ENCODE data around the gene NCKAP1. TPM values are rescaled to one million over a fixed set of nuclear protein-coding genes. Genes with fewer than 3 reads are reported as not detected.

Gene NCKAP1
- total RNA-seq, 1 experiment from 2014 or later, result 112 TPM

DNA sequence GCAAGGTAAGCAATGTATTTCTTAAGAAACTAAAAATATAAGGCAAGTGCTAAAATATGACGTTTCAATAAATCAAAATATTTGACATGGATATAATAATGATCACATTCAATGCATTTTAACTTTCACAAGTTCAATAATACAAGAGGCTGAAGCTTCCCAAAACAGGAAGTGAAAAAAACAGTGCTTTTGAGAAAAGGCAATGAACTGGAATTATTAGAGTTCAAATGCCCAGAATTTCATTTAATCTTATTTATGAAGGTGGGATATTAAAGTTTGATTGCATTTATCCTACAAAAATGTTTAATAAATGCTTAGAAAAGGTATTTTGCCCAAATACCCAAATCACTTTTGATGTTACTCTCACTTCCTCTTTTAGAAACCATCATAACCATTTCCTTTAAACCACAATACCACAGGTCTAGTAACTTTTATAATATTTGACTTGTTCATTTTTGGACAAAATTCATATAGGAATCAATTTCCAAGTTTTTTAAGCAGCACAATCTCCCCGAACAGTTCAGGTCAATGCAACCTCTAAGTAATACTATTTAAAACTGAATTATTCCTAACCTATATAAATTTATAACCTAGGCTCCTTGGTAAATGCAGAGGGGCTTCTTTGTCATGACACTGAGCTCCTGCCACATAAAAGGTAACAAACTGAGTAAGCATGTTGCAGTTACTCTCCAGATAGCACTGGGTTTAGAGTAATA is 2.1 kb downstream of the NCKAP1 start:
- Histone ChIP-seq H3K18ac (ENCODE audit: insufficient read length, low read depth, low read length) (no peak overlapping the region), H4K91ac (ENCODE audit: insufficient read length, low read depth, low read length) (no peak overlapping the region), H4K20me1 (ENCODE audit: control insufficient read depth, insufficient read depth, insufficient read length) (no peaks in the 10 kb centered on the region), H3K9ac (ENCODE audit: extremely low read depth, insufficient read length, low read length) (peak overlapping the region; percentile 46), H2BK15ac (ENCODE audit: low read depth, low read length) (no peak overlapping the region), H3K27me3 (ENCODE audit: insufficient read depth, low read length) (no peaks in the 10 kb centered on the region), H2BK20ac (ENCODE audit: low read depth, low read length, poor library complexity, severe bottlenecking) (no peak overlapping the region), H3K56ac (ENCODE audit: insufficient read length, low read depth, low read length) (no peak overlapping the region), H3K23me2 (ENCODE audit: insufficient read length, low read depth, low read length, poor library complexity, severe bottlenecking) (peaks cover 6% of the 10 kb centered on the region), H2BK120ac (ENCODE audit: low read depth, low read length, poor library complexity, severe bottlenecking) (no peak overlapping the region), H4K5ac (ENCODE audit: insufficient read length, low read depth, low read length) (no peak overlapping the region), H3K4me1 (ENCODE audit: insufficient read depth, low read length) (no peaks in the 10 kb centered on the region; the same call in 1 of the 2 replicates), H3K79me2 (ENCODE audit: insufficient read depth, low read length) (peaks cover 42% of the 10 kb centered on the region), H3K4me2 (ENCODE audit: insufficient read depth, insufficient read length, low read length) (peak overlapping the region; percentile 83), H3T11ph (ENCODE audit: low read length) (no peak overlapping the region), H3K4ac (ENCODE audit: low read depth, low read length) (no peak overlapping the region), H3K79me1 (ENCODE audit: insufficient read depth, low read depth, low read length, poor library complexity, severe bottlenecking) (peaks cover 2% of the 10 kb centered on the region), H3K14ac (ENCODE audit: insufficient read depth, low read length) (no peak overlapping the region), H3K27ac (ENCODE audit: insufficient read length, low read depth, low read length) (no peak overlapping the region), H2AK5ac (ENCODE audit: insufficient read length, low read length) (no peak overlapping the region), H4K8ac (replicated peaks; ENCODE audit: insufficient read length, low read depth, low read length) (no peak overlapping the region), H2AFZ (ENCODE audit: low read length) (no peak overlapping the region), H3K23ac (ENCODE audit: insufficient read length, low read depth, low read length) (no peak overlapping the region), H3K9me3 (ENCODE audit: control insufficient read depth, low read depth, low read length) (no peaks in the 10 kb centered on the region), H2BK12ac (ENCODE audit: insufficient read length, low read depth, low read length) (no peak overlapping the region), H2BK5ac (ENCODE audit: insufficient read length, low read length) (no peak overlapping the region)
- no peak for DNase-seq
- Mint-ChIP-seq H3K27ac (peak overlapping the region in 2 of 3 experiments; percentile 91 to 92; a peak in 3 of 7 replicates), H3K9me3 (no peaks in the 10 kb centered on the region), H3K4me1 (peaks cover 43 to 51% of the 10 kb centered on the region in 2 experiments), H3K36me3 (ENCODE audit: insufficient read depth in 1 of 3, low read depth in 3 of 3) (no peaks in the 10 kb centered on the region; a peak in 2 of 7 replicates), H3K27me3 (ENCODE audit: low read depth) (peaks cover 9% of the 10 kb centered on the region), H3K4me3 (peak overlapping the region; percentile 89 to 95)
- TF ChIP-seq, protein P1, sequence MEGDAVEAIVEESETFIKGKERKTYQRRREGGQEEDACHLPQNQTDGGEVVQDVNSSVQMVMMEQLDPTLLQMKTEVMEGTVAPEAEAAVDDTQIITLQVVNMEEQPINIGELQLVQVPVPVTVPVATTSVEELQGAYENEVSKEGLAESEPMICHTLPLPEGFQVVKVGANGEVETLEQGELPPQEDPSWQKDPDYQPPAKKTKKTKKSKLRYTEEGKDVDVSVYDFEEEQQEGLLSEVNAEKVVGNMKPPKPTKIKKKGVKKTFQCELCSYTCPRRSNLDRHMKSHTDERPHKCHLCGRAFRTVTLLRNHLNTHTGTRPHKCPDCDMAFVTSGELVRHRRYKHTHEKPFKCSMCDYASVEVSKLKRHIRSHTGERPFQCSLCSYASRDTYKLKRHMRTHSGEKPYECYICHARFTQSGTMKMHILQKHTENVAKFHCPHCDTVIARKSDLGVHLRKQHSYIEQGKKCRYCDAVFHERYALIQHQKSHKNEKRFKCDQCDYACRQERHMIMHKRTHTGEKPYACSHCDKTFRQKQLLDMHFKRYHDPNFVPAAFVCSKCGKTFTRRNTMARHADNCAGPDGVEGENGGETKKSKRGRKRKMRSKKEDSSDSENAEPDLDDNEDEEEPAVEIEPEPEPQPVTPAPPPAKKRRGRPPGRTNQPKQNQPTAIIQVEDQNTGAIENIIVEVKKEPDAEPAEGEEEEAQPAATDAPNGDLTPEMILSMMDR (conservative IDR thresholded peaks at IDR 0.05), result no peak
- no CpG with 5 or more reads among the region's 2 CpGs for WGBS (ENCODE audit: extremely low coverage, insufficient read length, low lambda C conversion rate)

All from H9 (cell line).